Right cardiac atrium (tissue), 5 donors: ENCODE data around the gene USF1. TPM values are rescaled to one million over a fixed set of nuclear protein-coding genes. Genes with fewer than 3 reads are reported as not detected.

Source experiments
- ATAC-seq, 2 donors: fragments of 200-7000 bp; cut with Tn5 transposase; one replicate each; pipeline versions ENCODE4 v1.8.0 to v1.9.1; 2020; ENCODE audit warnings: moderate library complexity in 2 of 2, mild to moderate bottlenecking in 1 of 2
- DNase-seq, 3 donors: peaks; one replicate each; pipeline ENCODE4 v3.0.0-alpha.2; 2020
- H3K27ac ChIP-seq: one replicate; pipeline ENCODE4 v1.5.1; 2013; ENCODE audit warnings: mild to moderate bottlenecking, low read length, control low read depth, moderate library complexity
- H3K27me3 ChIP-seq: one replicate; pipeline ENCODE4 v1.6.1; 2013; ENCODE audit not compliant: control insufficient read depth, insufficient read depth
- H3K4me1 ChIP-seq: one replicate; pipeline ENCODE4 v1.6.1; 2013; ENCODE audit warnings: low read length; ENCODE audit not compliant: control insufficient read depth, insufficient read depth
- H3K4me3 ChIP-seq: one replicate; pipeline ENCODE4 v1.5.1; 2013; ENCODE audit warnings: low read length, control low read depth
- H3K9me3 ChIP-seq: one replicate; pipeline ENCODE4 v1.6.1; 2013; ENCODE audit warnings: low read length; ENCODE audit not compliant: control insufficient read depth
- WGBS: extraction: QIAGEN DNeasy Blood & Tissue Kit; methylation state at CpG from one replicate; pipeline ENCODE4 v1.1.7; 2013; 5-methylcytosine and 5-hydroxymethylcytosine counted together
- intact Hi-C, 4 donors: fragments of 100-400 bp; cut with DNase I; formaldehyde crosslinking; loops; one replicate each; pipeline versions ENCODE4 v1.11.0 to v1.14.0; 2022 to 2023
- polyA plus RNA-seq: library from polyadenylated mRNA; stranded (reverse); fragments of 200-250 nt; gene quantifications from one replicate; pipeline ENCODE4 v1.2.3, GENCODE V29; 2013
- total RNA-seq, 4 donors: library from RNA; stranded (reverse); fragmentation: NEBNext Ultra II Directional; extraction: Animal tissue kit (Norgen Biotek cat#: 25700); gene quantifications; one replicate each; pipeline ENCODE4 v1.2.1, GENCODE V29; 2021
- donor health status: healthy with polysubstance abuse.
- donor health status: DM: no; HTN: yes; CAD: no.
- donor health status: DM: no; HTN: no; CAD: no.
- donor health status: DM: no; HTN: yes; CAD: no; lungs with severe emphysema.
- donor health status: DM: yes; HTN: yes; CAD: no.

USF1 gene
- total and polyA plus RNA-seq, 5 donors, result 32.8 to 41.4 (median 40.1) TPM

DNA sequence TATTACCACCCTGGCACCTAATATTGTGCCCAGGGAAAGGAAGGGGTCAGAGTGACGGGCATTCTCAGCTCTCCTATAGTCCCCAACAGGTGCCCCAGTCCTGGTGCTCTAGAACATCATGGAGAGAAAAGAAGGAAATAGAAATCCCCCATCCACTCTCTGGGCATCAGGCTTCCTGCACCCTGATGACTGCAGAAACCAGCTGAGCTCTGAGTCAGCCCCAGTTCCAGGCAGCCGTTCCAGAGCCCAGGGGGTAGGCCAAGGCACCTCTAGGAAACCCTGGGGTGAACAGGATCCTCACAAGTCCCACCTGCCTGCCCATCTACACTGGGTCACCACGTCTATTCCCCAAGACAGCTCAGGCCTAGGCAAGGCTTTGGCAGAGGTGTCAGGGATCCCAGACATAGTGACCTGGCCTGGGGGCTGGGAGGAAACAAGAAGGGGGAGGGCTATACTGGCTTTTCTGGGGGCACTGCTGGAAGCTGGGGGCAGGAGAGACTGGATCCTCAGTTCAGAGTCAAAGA, 42.9 kb upstream of the USF1 start:
- Histone ChIP-seq H3K4me3 (no peak overlapping the region), H3K9me3 (no peaks in the 10 kb centered on the region), H3K27ac (no peak overlapping the region), H3K27me3 (no peaks in the 10 kb centered on the region), H3K4me1 (no peaks in the 10 kb centered on the region)
- no peak for DNase-seq
- ATAC-seq, result no peak
- intact Hi-C loops, result no loop called here
- 85% methylated on average over 3 of the region's 3 CpGs for WGBS

- H3K9me3 ChIP-seq, result no peaks in the 10 kb centered on the region
- ATAC-seq (no peak), DNase-seq (no peak)
- H3K27me3 ChIP-seq, result no peaks in the 10 kb centered on the region
- intact Hi-C loops, result no loop called here
- 67% methylated on average over 4 of the region's 4 CpGs for WGBS
- H3K4me1 ChIP-seq, result no peaks in the 10 kb centered on the region
- H3K27ac ChIP-seq, result no peak overlapping the region
- H3K4me3 ChIP-seq, result no peak overlapping the region
Observed at GRCh38 chr1:161086457-161086856, 40.7 kb upstream of the USF1 start.

DNA sequence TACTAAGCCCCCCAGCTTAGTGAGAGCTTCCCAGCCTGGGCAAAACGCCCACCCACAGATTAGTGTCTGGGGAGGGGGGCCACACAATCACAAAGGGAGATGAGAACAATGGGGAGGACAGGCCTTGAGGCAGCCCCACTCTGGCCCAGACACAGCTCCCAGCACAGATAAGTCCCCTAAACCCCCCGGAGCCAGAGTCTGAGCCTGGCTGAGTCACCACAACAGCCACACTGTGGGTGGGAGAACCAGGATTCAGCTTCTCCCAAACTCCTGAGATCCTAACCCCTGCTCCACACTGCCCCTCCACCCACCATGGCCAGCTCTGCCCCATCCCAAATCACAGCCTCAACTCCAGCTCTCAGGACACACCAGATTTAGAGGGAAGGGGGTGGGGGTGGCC, 39.4 kb upstream of the USF1 start:
- ATAC-seq, result no peak
- DNase-seq, result no peak
- WGBS, result 62% methylated on average over 2 of the region's 2 CpGs
- H3K27ac ChIP-seq, result no peak overlapping the region
- H3K27me3 ChIP-seq, result no peaks in the 10 kb centered on the region
- no peaks in the 10 kb centered on the region for H3K9me3 ChIP-seq
- intact Hi-C loops, result no loop called here
- H3K4me3 ChIP-seq, result no peak overlapping the region
- H3K4me1 ChIP-seq, result no peaks in the 10 kb centered on the region

- no peak overlapping the region for H3K4me3 ChIP-seq
- 100% methylated on average over 1 of the region's 1 CpG for WGBS
- no peaks in the 10 kb centered on the region for H3K9me3 ChIP-seq
- DNase-seq (no peak), ATAC-seq (no peak)
- H3K27me3 ChIP-seq, result no peaks in the 10 kb centered on the region
- H3K27ac ChIP-seq, result no peak overlapping the region
- intact Hi-C loops, result no loop called here
- no peaks in the 10 kb centered on the region for H3K4me1 ChIP-seq
Observed at GRCh38 chr1:161084597-161084988, 38.8 kb upstream of the USF1 start.

DNA sequence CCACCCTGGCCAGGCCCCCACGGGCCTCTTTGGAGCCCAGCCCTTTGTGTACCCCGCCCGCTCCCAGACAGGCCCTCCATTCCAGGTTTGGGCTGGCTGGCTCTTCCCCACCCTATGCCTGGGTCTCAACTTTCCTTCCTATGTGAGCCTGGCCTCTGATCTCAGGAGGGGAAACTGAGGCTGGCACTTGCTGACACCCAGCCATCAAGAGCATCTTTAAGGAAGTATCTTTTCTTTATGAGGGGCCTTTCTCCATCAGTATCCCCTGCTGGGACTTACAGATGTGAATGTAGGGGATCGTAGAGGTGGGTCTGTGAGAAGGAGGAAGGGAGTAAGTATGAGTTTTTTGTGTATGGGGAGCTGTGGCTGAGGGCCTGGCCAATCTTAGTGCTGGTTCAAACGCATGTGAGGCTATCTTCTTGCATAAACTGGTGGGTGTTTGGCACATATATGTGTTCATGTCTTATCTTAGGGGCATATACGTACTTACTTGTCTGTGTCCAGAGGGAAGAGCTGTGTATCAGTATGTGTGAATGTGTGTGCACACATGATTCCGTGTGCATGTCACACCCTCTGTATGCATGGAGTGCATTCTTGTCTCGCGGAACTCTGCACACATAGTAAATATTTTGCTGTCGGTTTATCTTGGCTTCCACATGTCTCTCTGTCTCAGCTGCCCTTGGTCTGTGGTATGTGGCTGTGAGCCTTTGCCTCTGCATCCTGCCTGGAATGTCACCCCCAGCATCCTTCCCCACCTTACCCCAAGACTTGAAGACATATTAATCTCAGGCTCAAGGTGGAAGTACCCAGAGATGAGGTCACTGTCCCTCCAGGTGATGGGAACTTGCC, 38.2 kb upstream of the USF1 start:
- DNase-seq (no peak), ATAC-seq (no peak)
- Histone ChIP-seq H3K27me3 (no peaks in the 10 kb centered on the region), H3K27ac (no peak overlapping the region), H3K4me1 (no peaks in the 10 kb centered on the region), H3K4me3 (no peak overlapping the region), H3K9me3 (no peaks in the 10 kb centered on the region)
- WGBS, result 68% methylated on average over 10 of the region's 10 CpGs
- intact Hi-C loops, result no loop called here

- WGBS, result 58% methylated on average over 8 of the region's 8 CpGs
- H3K9me3 ChIP-seq, result no peaks in the 10 kb centered on the region
- H3K27ac ChIP-seq, result no peak overlapping the region
Observed at GRCh38 chr1:161082996-161083747, 37.4 kb upstream of the USF1 start.

DNA sequence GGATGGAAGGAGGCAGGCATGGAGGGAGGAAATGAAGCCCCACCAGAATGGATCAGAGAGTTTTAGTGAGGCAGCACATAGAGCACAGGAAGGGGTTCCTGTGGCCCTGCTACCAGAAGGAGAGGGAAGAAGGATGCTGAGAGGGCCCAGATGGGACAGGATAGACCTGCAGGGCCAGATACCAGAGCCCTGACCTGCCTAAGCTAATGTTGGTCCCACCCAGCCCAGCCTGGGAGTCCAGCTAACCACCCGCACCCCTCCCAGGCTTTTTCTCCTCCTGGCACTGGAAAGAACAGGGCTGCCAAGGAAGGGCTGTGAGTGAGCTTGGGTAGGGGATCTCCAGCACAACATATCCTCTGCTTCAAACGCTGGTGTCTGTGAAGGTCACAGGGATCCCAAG, 36.7 kb upstream of the USF1 start:
- Histone ChIP-seq H3K4me3 (no peak overlapping the region), H3K9me3 (no peaks in the 10 kb centered on the region), H3K4me1 (no peaks in the 10 kb centered on the region), H3K27me3 (no peaks in the 10 kb centered on the region), H3K27ac (no peak overlapping the region)
- no peak for DNase-seq
- WGBS, result 79% methylated on average over 2 of the region's 2 CpGs
- intact Hi-C loops, result no loop called here
- ATAC-seq, result no peak

More at GRCh38 chr1:161082996-161083747, 37.4 kb upstream of the USF1 start:
- no peaks in the 10 kb centered on the region for H3K27me3 ChIP-seq
- ATAC-seq (peak; percentile 90 to 94), DNase-seq (peak; percentile 87 to 90 (median 89))
- intact Hi-C loops, result no loop called here
- H3K4me3 ChIP-seq, result no peak overlapping the region
- H3K4me1 ChIP-seq, result no peaks in the 10 kb centered on the region

DNA sequence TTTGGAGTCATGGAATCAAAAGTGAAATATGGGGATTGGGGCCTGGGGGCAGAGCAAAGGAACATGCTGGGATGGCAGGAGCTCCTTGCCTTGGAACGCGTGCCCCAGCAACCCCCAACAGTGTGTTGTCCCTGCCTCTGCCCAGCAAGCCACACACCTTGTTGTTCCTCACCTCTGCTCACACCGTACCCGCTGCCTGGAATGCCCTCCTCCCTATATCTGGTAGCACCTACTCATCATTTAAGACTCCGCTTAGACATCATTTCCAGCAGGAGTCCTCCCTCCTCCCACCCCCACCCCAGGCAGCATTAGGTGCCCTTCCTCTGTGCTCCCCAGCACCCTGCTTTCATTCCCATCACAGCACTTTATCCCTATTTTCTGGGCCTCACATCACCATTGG, 35.7 kb upstream of the USF1 start:
- Histone ChIP-seq H3K4me1 (no peaks in the 10 kb centered on the region), H3K9me3 (no peaks in the 10 kb centered on the region), H3K4me3 (no peak overlapping the region), H3K27me3 (no peaks in the 10 kb centered on the region), H3K27ac (no peak overlapping the region)
- ATAC-seq (no peak), DNase-seq (no peak)
- 76% methylated on average over 5 of the region's 5 CpGs for WGBS
- intact Hi-C loops, result no loop called here

GRCh38 chr1:161080441-161081405, 34.9 kb upstream of the USF1 start:
- no peak overlapping the region for H3K27ac ChIP-seq
- WGBS, result 80% methylated on average over 5 of the region's 5 CpGs
- H3K27me3 ChIP-seq, result no peaks in the 10 kb centered on the region
- intact Hi-C loops, result no loop called here
- no peak overlapping the region for H3K4me3 ChIP-seq
- peak in 1 of 2 donors; percentile 10 for ATAC-seq
- no peaks in the 10 kb centered on the region for H3K4me1 ChIP-seq
- no peak for DNase-seq
- H3K9me3 ChIP-seq, result no peaks in the 10 kb centered on the region

- intact Hi-C loops, result loop anchor here in 1 of 4 donors (10.0 kb wide), 1 partner anchor 55 kb away; the partner anchor contains the start of gene DEDD
- H3K4me3 ChIP-seq, result no peak overlapping the region
- H3K9me3 ChIP-seq, result no peaks in the 10 kb centered on the region
- H3K27me3 ChIP-seq, result no peaks in the 10 kb centered on the region
- DNase-seq (no peak), ATAC-seq (no peak)
- no peaks in the 10 kb centered on the region for H3K4me1 ChIP-seq
- 45% methylated on average over 41 of the region's 41 CpGs for WGBS
- H3K27ac ChIP-seq, result no peak overlapping the region
Observed at GRCh38 chr1:161079436-161080110, 33.8 kb upstream of the USF1 start.
